HEK293 (cell line): ENCODE data around the gene ARMC5.

Experiments
- CTCF ChIA-PET: fragments of 350-600 bp; formaldehyde crosslinking; extraction: SDS; loops from one replicate; lab custom pipeline; 2021; ENCODE audit warnings: antibody characterized with exemption; lab: Yijun Ruan, JAX
- POLR2A ChIA-PET: fragments of 300-600 bp; formaldehyde crosslinking; extraction: SDS; loops from one replicate; lab custom pipeline; 2020; ENCODE audit warnings: antibody characterized with exemption, inconsistent platforms; lab: Yijun Ruan, JAX
- H3K27ac ChIP-seq: fragments of 200-500 bp; sonication (Bioruptor generic); 2 replicates; pipeline ENCODE4 v1.5.1; 2014; ENCODE audit warnings: low read depth, low read length, control low read depth, inconsistent platforms; ENCODE audit errors: extremely low read depth
- H3K36me3 ChIP-seq, 2 experiments: fragments of 200-500 bp in 1 of 2; sonication (Bioruptor generic) in 1 of 2; 1 replicate in 1 of 2; 2 replicates in 1 of 2; pipeline ENCODE4 v1.5.1; 2014 to 2017; ENCODE audit warnings: inconsistent platforms in 2 of 2, low read length in 2 of 2; ENCODE audit not compliant: control insufficient read depth in 2 of 2, insufficient read depth in 1 of 2
- H3K4me1 ChIP-seq: fragments of 200-500 bp; sonication (Bioruptor generic); 2 replicates; pipeline ENCODE4 v1.5.1; 2014; ENCODE audit warnings: mild to moderate bottlenecking, low read length, inconsistent platforms; ENCODE audit not compliant: control insufficient read depth, insufficient read depth
- H3K4me3 ChIP-seq: 2 replicates; pipeline ENCODE4 v1.5.1; 2011; ENCODE audit warnings: low read depth, mild to moderate bottlenecking, control low read depth, low read length, moderate library complexity
- H3K9me3 ChIP-seq: fragments of 200-500 bp; sonication (Bioruptor generic); 2 replicates; pipeline ENCODE4 v1.5.1; 2014; ENCODE audit warnings: low read depth, low read length, inconsistent platforms; ENCODE audit not compliant: control insufficient read depth, insufficient read depth
- GLI4 ChIP-seq: fragments of 450-650 bp; formaldehyde crosslinking; IDR thresholded peaks from 2 replicates; pipeline ENCODE4 v1.5.1; 2016; ENCODE audit warnings: missing biosample characterization, missing genetic modification characterization
- GLIS1 ChIP-seq: fragments of 450-650 bp; formaldehyde crosslinking; IDR thresholded peaks from 2 replicates; pipeline ENCODE4 v1.5.1; 2016; ENCODE audit warnings: missing biosample characterization, missing genetic modification characterization
- KLF10 ChIP-seq: fragments of 450-650 bp; IDR thresholded peaks from 2 replicates; pipeline ENCODE4 v1.5.1; 2018; ENCODE audit warnings: missing biosample characterization, mild to moderate bottlenecking, missing genetic modification characterization
- MZF1 ChIP-seq: fragments of 450-650 bp; formaldehyde crosslinking; IDR thresholded peaks from 2 replicates; pipeline ENCODE4 v1.5.1; 2017; ENCODE audit warnings: missing biosample characterization, missing genetic modification characterization, borderline replicate concordance
- OSR2 ChIP-seq: fragments of 450-650 bp; formaldehyde crosslinking; IDR thresholded peaks from 2 replicates; pipeline ENCODE4 v1.5.1; 2016; ENCODE audit warnings: missing biosample characterization, missing genetic modification characterization
- ZFHX2 ChIP-seq: fragments of 450-650 bp; formaldehyde crosslinking; conservative IDR thresholded peaks from 2 replicates; pipeline ENCODE4 v1.5.1; 2016; ENCODE audit warnings: missing biosample characterization, missing genetic modification characterization
- ZFP37 ChIP-seq: fragments of 450-650 bp; formaldehyde crosslinking; IDR thresholded peaks from 2 replicates; pipeline ENCODE4 v1.5.1; 2016; ENCODE audit warnings: missing biosample characterization, missing genetic modification characterization
- ZNF121 ChIP-seq: fragments of 450-650 bp; formaldehyde crosslinking; IDR thresholded peaks from 2 replicates; pipeline ENCODE4 v1.5.1; 2016; ENCODE audit warnings: missing biosample characterization, missing genetic modification characterization
- ZNF157 ChIP-seq: fragments of 450-650 bp; formaldehyde crosslinking; IDR thresholded peaks from 2 replicates; pipeline ENCODE4 v1.5.1; 2016; ENCODE audit warnings: missing biosample characterization, missing genetic modification characterization
- ZNF211 ChIP-seq: fragments of 450-650 bp; formaldehyde crosslinking; IDR thresholded peaks from 2 replicates; pipeline ENCODE4 v1.5.1; 2016; ENCODE audit warnings: low read depth, missing biosample characterization, missing genetic modification characterization
- ZNF292 ChIP-seq: fragments of 450-650 bp; formaldehyde crosslinking; IDR thresholded peaks from 2 replicates; pipeline ENCODE4 v1.5.1; 2016; ENCODE audit warnings: low read depth, missing biosample characterization, missing genetic modification characterization, borderline replicate concordance
- ZNF366 ChIP-seq: fragments of 450-650 bp; formaldehyde crosslinking; conservative IDR thresholded peaks from 2 replicates; pipeline ENCODE4 v1.5.1; 2016; ENCODE audit warnings: missing biosample characterization, missing genetic modification characterization
- ZNF394 ChIP-seq: fragments of 450-650 bp; formaldehyde crosslinking; IDR thresholded peaks from 2 replicates; pipeline ENCODE4 v1.5.1; 2016; ENCODE audit warnings: missing biosample characterization, missing genetic modification characterization, mild to moderate bottlenecking, moderate library complexity, borderline replicate concordance
- ZNF600 ChIP-seq: fragments of 450-650 bp; formaldehyde crosslinking; IDR thresholded peaks from 2 replicates; pipeline ENCODE4 v1.5.1; 2016; ENCODE audit warnings: missing biosample characterization, missing genetic modification characterization
- ZNF621 ChIP-seq: fragments of 450-650 bp; formaldehyde crosslinking; IDR thresholded peaks from 2 replicates; pipeline ENCODE4 v1.5.1; 2017; ENCODE audit warnings: missing biosample characterization, missing genetic modification characterization
- ZNF658 ChIP-seq: fragments of 450-650 bp; formaldehyde crosslinking; IDR thresholded peaks from 2 replicates; pipeline ENCODE4; 2016; ENCODE audit warnings: missing biosample characterization, missing genetic modification characterization
- ZNF677 ChIP-seq: fragments of 450-650 bp; IDR thresholded peaks from 2 replicates; pipeline ENCODE4 v1.5.0; 2018; ENCODE audit warnings: missing biosample characterization, mild to moderate bottlenecking, missing genetic modification characterization, moderate library complexity
- ZNF776 ChIP-seq: fragments of 450-650 bp; formaldehyde crosslinking; IDR thresholded peaks from 2 replicates; pipeline ENCODE4 v1.5.0; 2017; ENCODE audit warnings: missing biosample characterization, missing genetic modification characterization, borderline replicate concordance
- ZNF777 ChIP-seq: fragments of 450-650 bp; formaldehyde crosslinking; IDR thresholded peaks from 2 replicates; pipeline ENCODE4 v1.5.1; 2017; ENCODE audit warnings: missing biosample characterization, missing genetic modification characterization, borderline replicate concordance
- ZNF792 ChIP-seq: fragments of 450-650 bp; formaldehyde crosslinking; IDR thresholded peaks from 2 replicates; pipeline ENCODE4 v1.5.1; 2016; ENCODE audit warnings: missing biosample characterization, missing genetic modification characterization
- ZNF837 ChIP-seq: fragments of 450-650 bp; formaldehyde crosslinking; IDR thresholded peaks from 2 replicates; pipeline ENCODE4 v1.5.1; 2016; ENCODE audit warnings: missing biosample characterization, missing genetic modification characterization
- TF ChIP-seq, protein P1 (sequence below): fragments of 450-650 bp; formaldehyde crosslinking; IDR thresholded peaks from 2 replicates; pipeline ENCODE4 v1.5.1; 2017; ENCODE audit warnings: missing biosample characterization, missing genetic modification characterization

ARMC5 gene

DNA sequence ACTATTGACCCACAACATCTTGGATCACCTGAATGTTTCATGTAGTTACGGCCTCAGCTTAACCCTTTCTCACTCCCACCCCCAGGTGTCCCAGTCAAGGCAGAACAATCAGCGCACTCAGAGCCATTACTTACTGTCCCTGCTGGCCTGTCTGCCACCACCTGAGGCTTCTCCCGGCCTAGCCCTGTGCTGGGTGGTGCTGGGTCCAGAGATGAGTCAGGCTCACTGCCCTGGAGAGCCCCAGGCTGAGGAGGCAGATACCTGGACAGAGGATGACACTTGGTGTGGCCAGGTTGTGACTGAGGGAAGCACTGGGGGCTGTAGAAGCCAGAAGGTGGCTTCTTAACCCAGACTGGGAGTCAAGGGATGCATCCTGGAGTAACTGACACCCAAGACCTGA lies 19.7 kb downstream of the ARMC5 start:
- CTCF ChIA-PET = no interaction called here
- Histone ChIP-seq H3K4me3 (no peak overlapping the region), H3K36me3 (peaks cover 0 to 9% of the 10 kb centered on the region in 2 experiments; a peak in 1 of 3 replicates), H3K9me3 (no peaks in the 10 kb centered on the region), H3K27ac (no peak overlapping the region), H3K4me1 (no peaks in the 10 kb centered on the region)
- TF ChIP-seq OSR2 (tag by site-specific recombination) (no peak), GLIS1 (tag by site-specific recombination) (no peak), ZNF157 (tag by site-specific recombination) (no peak), ZNF600 (no peak), GLI4 (tag by site-specific recombination) (no peak), ZNF366 (tag by site-specific recombination) (no peak), ZFP37 (no peak), ZFHX2 (tag by site-specific recombination) (no peak)
- POLR2A ChIA-PET = interaction anchor here (0.7 to 1.6 kb wide), 3 partner anchors 9 to 27 kb away, joined by 4 to 8 read pairs (median 8); no protein-coding TSS in a partner anchor

DNA sequence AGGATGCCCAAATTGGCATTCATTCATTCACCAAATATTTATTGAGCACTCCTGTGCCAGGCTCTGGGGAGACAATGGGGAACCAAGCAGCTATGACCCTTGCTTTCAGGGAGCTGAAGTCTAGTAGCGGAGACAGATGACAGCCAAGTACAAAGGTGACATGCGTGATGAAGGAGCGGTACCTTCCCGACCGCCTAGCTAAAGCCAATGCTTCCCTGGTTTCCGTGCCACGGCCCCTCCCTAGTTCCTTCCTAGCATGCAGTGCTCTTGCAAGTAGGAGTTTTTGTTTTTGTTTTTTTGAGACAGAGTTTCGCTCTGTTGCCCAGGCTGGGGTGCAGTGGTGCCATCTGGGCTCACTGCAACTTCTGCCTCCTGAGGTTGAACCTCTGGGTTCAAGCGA lies 20.4 kb downstream of the ARMC5 start:
- no peaks in the 10 kb centered on the region for H3K9me3 ChIP-seq

DNA sequence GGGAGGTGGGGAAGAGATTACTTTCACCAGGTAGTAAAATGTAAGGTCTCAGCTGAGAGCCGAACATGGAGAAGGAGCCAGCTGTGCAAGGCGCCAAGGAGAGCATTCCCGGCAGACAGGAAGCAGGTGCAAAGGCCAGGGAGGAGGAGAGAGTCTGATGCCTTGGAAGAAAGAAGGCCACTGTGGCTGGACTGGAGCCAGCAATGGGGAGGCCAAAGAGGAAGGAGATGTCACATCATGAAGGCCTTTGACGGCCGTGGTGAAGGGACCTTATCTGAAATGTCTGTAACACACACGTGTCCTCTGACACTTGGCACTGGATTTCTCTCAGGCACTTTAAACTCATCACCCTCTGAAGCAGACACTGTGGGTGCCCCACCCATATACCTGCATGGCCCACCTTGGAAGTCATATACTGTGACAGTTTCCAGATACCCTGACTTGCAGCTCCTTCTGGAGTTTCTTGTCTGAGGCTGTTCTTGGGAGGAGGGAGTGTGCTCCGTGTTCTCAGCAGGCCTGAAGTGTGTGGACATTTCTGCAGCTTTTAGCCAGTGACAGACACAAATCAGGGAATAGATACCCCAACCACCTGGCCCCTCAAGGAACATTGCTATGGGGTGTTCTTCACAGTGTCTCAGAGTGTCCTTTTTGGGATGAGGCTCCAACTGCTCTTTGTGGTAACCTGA lies 21.7 kb downstream of the ARMC5 start:
- TF ChIP-seq ZNF792 (tag by site-specific recombination) (no peak), KLF10 (tag by site-specific recombination) (no peak), ZNF677 (tag by site-specific recombination) (no peak), ZNF777 (tag by site-specific recombination) (no peak), ZNF211 (tag by site-specific recombination) (no peak)
- TF ChIP-seq, protein P1, sequence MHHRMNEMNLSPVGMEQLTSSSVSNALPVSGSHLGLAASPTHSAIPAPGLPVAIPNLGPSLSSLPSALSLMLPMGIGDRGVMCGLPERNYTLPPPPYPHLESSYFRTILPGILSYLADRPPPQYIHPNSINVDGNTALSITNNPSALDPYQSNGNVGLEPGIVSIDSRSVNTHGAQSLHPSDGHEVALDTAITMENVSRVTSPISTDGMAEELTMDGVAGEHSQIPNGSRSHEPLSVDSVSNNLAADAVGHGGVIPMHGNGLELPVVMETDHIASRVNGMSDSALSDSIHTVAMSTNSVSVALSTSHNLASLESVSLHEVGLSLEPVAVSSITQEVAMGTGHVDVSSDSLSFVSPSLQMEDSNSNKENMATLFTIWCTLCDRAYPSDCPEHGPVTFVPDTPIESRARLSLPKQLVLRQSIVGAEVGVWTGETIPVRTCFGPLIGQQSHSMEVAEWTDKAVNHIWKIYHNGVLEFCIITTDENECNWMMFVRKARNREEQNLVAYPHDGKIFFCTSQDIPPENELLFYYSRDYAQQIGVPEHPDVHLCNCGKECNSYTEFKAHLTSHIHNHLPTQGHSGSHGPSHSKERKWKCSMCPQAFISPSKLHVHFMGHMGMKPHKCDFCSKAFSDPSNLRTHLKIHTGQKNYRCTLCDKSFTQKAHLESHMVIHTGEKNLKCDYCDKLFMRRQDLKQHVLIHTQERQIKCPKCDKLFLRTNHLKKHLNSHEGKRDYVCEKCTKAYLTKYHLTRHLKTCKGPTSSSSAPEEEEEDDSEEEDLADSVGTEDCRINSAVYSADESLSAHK (tag by site-specific recombination) = 0 out of 2 replicates have a peak, but pooled peaks have one; percentile 19
- Histone ChIP-seq H3K9me3 (no peaks in the 10 kb centered on the region), H3K36me3 (no peaks in the 10 kb centered on the region), H3K4me1 (no peaks in the 10 kb centered on the region), H3K4me3 (no peak overlapping the region), H3K27ac (no peak overlapping the region)
- CTCF ChIA-PET = no interaction called here
- POLR2A ChIA-PET = no interaction called here

More for the DNA sequence above, 20.4 kb downstream of the ARMC5 start:
- Histone ChIP-seq H3K4me1 (no peaks in the 10 kb centered on the region), H3K27ac (no peak overlapping the region), H3K4me3 (no peak overlapping the region), H3K36me3 (peaks cover 0 to 2% of the 10 kb centered on the region in 2 experiments; a peak in 1 of 3 replicates)
- POLR2A ChIA-PET = interaction anchor here (1.6 kb wide), 1 partner anchor 9 kb away, joined by 4 read pairs; no protein-coding TSS in a partner anchor
- CTCF ChIA-PET = interaction anchor here (0.9 kb wide), 1 partner anchor 19 kb away, joined by 3 read pairs; no protein-coding TSS in a partner anchor
- TF ChIP-seq MZF1 (no peak), ZNF621 (tag by site-specific recombination) (no peak), ZNF394 (no peak)

DNA sequence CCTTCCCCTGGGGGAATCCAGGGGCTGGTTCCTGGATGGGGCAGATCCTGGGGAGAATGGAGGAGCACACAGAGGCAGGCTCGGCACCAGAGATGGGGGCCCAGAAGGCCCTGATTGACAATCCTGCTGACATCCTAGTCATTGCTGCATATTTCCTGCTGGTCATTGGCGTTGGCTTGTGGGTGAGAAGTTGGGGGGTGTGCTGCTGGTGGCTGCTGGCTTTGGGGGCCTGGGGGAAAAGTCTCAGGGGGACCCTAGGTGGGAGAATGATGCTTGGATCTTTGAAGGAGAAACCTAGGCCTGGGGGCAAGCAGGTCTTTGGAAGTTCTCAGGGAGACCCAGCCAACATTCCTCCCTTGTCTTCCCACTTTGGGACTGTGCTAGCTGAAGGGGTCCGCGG lies 23.8 kb downstream of the ARMC5 start, which contains the start of gene SLC5A2:
TSS of gene SLC5A2 (plus strand) at position 43 of the 400 bp plus-strand sequence. CDS start at position 57, 14 bp downstream.
- POLR2A ChIA-PET = no interaction called here

More for the DNA sequence above, 23.8 kb downstream of the ARMC5 start, which contains the start of gene SLC5A2:
- Histone ChIP-seq H3K4me3 (no peak within 1 kb of the TSS), H3K4me1 (no peaks in the 10 kb centered on the region; the same call in 1 of the 2 replicates), H3K9me3 (no peaks in the 10 kb centered on the region), H3K36me3 (no peaks in the 10 kb centered on the region), H3K27ac (no peak within 1 kb of the TSS)
- TF ChIP-seq ZNF837 (tag by site-specific recombination) = no peak
- TF ChIP-seq ZNF776 (tag by site-specific recombination) = no peak
- TF ChIP-seq ZNF658 = no peak
- TF ChIP-seq ZNF292 (tag by site-specific recombination) = no peak
- no peak for TF ChIP-seq ZNF121 (tag by site-specific recombination)
- CTCF ChIA-PET = interaction anchor here (0.6 to 1.3 kb wide), 2 partner anchors 22 to 214 kb away, joined by 3 to 7 read pairs; no protein-coding TSS in a partner anchor
